Stimulated activated naive CD4-positive, alpha-beta T cell (primary cell): Measurements from ENCODE around the gene MYO1E.
"Not testable (repeated sequence)": the region's sequence is repeated elsewhere in the genome, so short reads cannot be mapped to it uniquely, and the experiment has no call there.

Experiments
- DNase-seq, 6 experiments: peaks; one replicate each; lab custom pipeline; 2025; lab: John Stamatoyannopoulos, UW

MYO1E gene

GRCh38 chr15:59350421-59350732, 22.3 kb downstream of the MYO1E start:
- no peak for DNase-seq

GRCh38 chr15:59349680-59350420, 22.8 kb downstream of the MYO1E start:
- DNase-seq, result no peak

- no peak for DNase-seq
Measured at GRCh38 chr15:59347915-59348314, 24.8 kb downstream of the MYO1E start.

GRCh38 chr15:59346951-59347350, 25.7 kb downstream of the MYO1E start:
- no peak for DNase-seq

GRCh38 chr15:59345326-59345725, 27.3 kb downstream of the MYO1E start:
- no peak for DNase-seq

- no peak for DNase-seq
Measured at GRCh38 chr15:59344311-59344710, 28.4 kb downstream of the MYO1E start.

- no peak for DNase-seq
Measured at GRCh38 chr15:59340325-59340724, 32.3 kb downstream of the MYO1E start.

GRCh38 chr15:59339252-59339672, 33.4 kb downstream of the MYO1E start:
- no peak for DNase-seq

- no peak for DNase-seq
Measured at GRCh38 chr15:59338414-59338813, 34.3 kb downstream of the MYO1E start.

GRCh38 chr15:59336725-59337124, 35.9 kb downstream of the MYO1E start:
- DNase-seq, result not testable (repeated sequence)

GRCh38 chr15:59335207-59335786, 37.4 kb downstream of the MYO1E start:
- no peak for DNase-seq

- DNase-seq, result no peak
Measured at GRCh38 chr15:59334076-59334415, 38.6 kb downstream of the MYO1E start.

- no peak for DNase-seq
Measured at GRCh38 chr15:59333401-59334075, 39.1 kb downstream of the MYO1E start.

- DNase-seq, result no peak
Measured at GRCh38 chr15:59332009-59332408, 40.7 kb downstream of the MYO1E start.

- DNase-seq, result no peak
Measured at GRCh38 chr15:59330649-59331048, 42.0 kb downstream of the MYO1E start.

- DNase-seq, result no peak
Measured at GRCh38 chr15:59329570-59330350, 42.9 kb downstream of the MYO1E start.

GRCh38 chr15:59329091-59329490, 43.6 kb downstream of the MYO1E start:
- DNase-seq, result no peak

- no peak for DNase-seq
Measured at GRCh38 chr15:59327942-59328341, 44.7 kb downstream of the MYO1E start.

GRCh38 chr15:59326856-59327255, 45.8 kb downstream of the MYO1E start:
- DNase-seq, result no peak

GRCh38 chr15:59322056-59322759, 50.5 kb downstream of the MYO1E start:
- DNase-seq, result no peak

GRCh38 chr15:59321000-59321689, 51.5 kb downstream of the MYO1E start:
- DNase-seq, result no peak

- DNase-seq, result no peak
Measured at GRCh38 chr15:59317211-59317610, 55.5 kb downstream of the MYO1E start.
